ENCODE results near the gene OSBPL5. TPM values are rescaled to one million over a fixed set of nuclear protein-coding genes. Genes with fewer than 3 reads are reported as not detected.
A peak's percentile ranks its signal among the peaks of the same experiment; 100 is the strongest.

The OSBPL5 gene
- total RNA-seq, 1 experiment from 2014 or later, result 28.4 TPM

- H3K36me3 ChIP-seq (ENCODE audit: insufficient read depth, low read length, poor library complexity, severe bottlenecking), result no peaks in the 10 kb centered on the region
- no peaks in the 10 kb centered on the region for H3K9me3 ChIP-seq (ENCODE audit: low read depth, low read length, poor library complexity, severe bottlenecking)
- no peaks in the 10 kb centered on the region for H3K27me3 ChIP-seq (replicated peaks; ENCODE audit: insufficient read depth, low read depth, low read length, poor library complexity)
- POLR2A ChIA-PET (ENCODE audit: low non-redundant PET), result no interaction called here
- TF ChIP-seq EZH2 (IDR thresholded peaks at IDR 0.05; ENCODE audit: borderline replicate concordance, low read depth, low read length, poor library complexity, severe bottlenecking) (no peak), CTCF (conservative IDR thresholded peaks at IDR 0.05; ENCODE audit: low read depth, low read length) (no peak)
- CTCF ChIA-PET, result no interaction called here
- intact Hi-C loops (cut with micrococcal nuclease; ENCODE audit: unreplicated experiment), result no loop called here
- H3K4me3 ChIP-seq (ENCODE audit: low read depth, low read length, poor library complexity, severe bottlenecking), result no peak overlapping the region
- no peak for DNase-seq (ENCODE audit: low spot score)
- peak overlapping the region; percentile 59 for H3K27ac ChIP-seq (ENCODE audit: low read depth, low read length, poor library complexity, severe bottlenecking)
- H3K4me1 ChIP-seq (ENCODE audit: insufficient read depth, low read length, poor library complexity, severe bottlenecking), result peaks cover 12% of the 10 kb centered on the region
- no TSS peak for BruUV-seq (replicated peaks)
Observed at GRCh38 chr11:3153291-3153861, 11.7 kb downstream of the OSBPL5 start.

- TF ChIP-seq EZH2 (IDR thresholded peaks at IDR 0.05; ENCODE audit: borderline replicate concordance, low read depth, low read length, poor library complexity, severe bottlenecking) (no peak), CTCF (conservative IDR thresholded peaks at IDR 0.05; ENCODE audit: low read depth, low read length) (no peak)
- CTCF ChIA-PET, result no interaction called here
- Histone ChIP-seq H3K27ac (ENCODE audit: low read depth, low read length, poor library complexity, severe bottlenecking) (no peak overlapping the region), H3K4me3 (ENCODE audit: low read depth, low read length, poor library complexity, severe bottlenecking) (no peak overlapping the region), H3K27me3 (replicated peaks; ENCODE audit: insufficient read depth, low read depth, low read length, poor library complexity) (no peaks in the 10 kb centered on the region), H3K9me3 (ENCODE audit: low read depth, low read length, poor library complexity, severe bottlenecking) (no peaks in the 10 kb centered on the region), H3K36me3 (ENCODE audit: insufficient read depth, low read length, poor library complexity, severe bottlenecking) (no peaks in the 10 kb centered on the region), H3K4me1 (ENCODE audit: insufficient read depth, low read length, poor library complexity, severe bottlenecking) (peaks cover 12% of the 10 kb centered on the region)
- no TSS peak for BruUV-seq (replicated peaks)
- POLR2A ChIA-PET (ENCODE audit: low non-redundant PET), result no interaction called here
- peak; percentile 14 for DNase-seq (ENCODE audit: low spot score)
- intact Hi-C loops (cut with micrococcal nuclease; ENCODE audit: unreplicated experiment), result no loop called here
Observed at GRCh38 chr11:3152471-3153110, 12.5 kb downstream of the OSBPL5 start.

GRCh38 chr11:3150726-3151125 lies 14.4 kb downstream of the OSBPL5 start:
- intact Hi-C loops (cut with micrococcal nuclease; ENCODE audit: unreplicated experiment), result no loop called here
- H3K27me3 ChIP-seq (replicated peaks; ENCODE audit: insufficient read depth, low read depth, low read length, poor library complexity), result no peaks in the 10 kb centered on the region
- TF ChIP-seq EZH2 (IDR thresholded peaks at IDR 0.05; ENCODE audit: borderline replicate concordance, low read depth, low read length, poor library complexity, severe bottlenecking), result no peak
- no peak for TF ChIP-seq CTCF (conservative IDR thresholded peaks at IDR 0.05; ENCODE audit: low read depth, low read length)
- no peak for DNase-seq (ENCODE audit: low spot score)
- H3K4me1 ChIP-seq (ENCODE audit: insufficient read depth, low read length, poor library complexity, severe bottlenecking), result peaks cover 12% of the 10 kb centered on the region
- BruUV-seq (replicated peaks), result no TSS peak
- H3K36me3 ChIP-seq (ENCODE audit: insufficient read depth, low read length, poor library complexity, severe bottlenecking), result no peaks in the 10 kb centered on the region
- H3K4me3 ChIP-seq (ENCODE audit: low read depth, low read length, poor library complexity, severe bottlenecking), result no peak overlapping the region
- no peak overlapping the region for H3K27ac ChIP-seq (ENCODE audit: low read depth, low read length, poor library complexity, severe bottlenecking)
- no peaks in the 10 kb centered on the region for H3K9me3 ChIP-seq (ENCODE audit: low read depth, low read length, poor library complexity, severe bottlenecking)
- CTCF ChIA-PET, result no interaction called here
- POLR2A ChIA-PET (ENCODE audit: low non-redundant PET), result no interaction called here
